GM23248 (cell line): ENCODE measurements around the gene SLC2A5.

Experiments used
- EZH2 ChIP-seq: fragments of 200-600 bp; sonication (generic); IDR thresholded peaks from 2 replicates; pipeline ENCODE4 v1.6.1; 2018; ENCODE audit warnings: antibody characterized with exemption, mild to moderate bottlenecking; ENCODE audit not compliant: insufficient read depth, poor library complexity, severe bottlenecking
- EZH2phosphoT487 ChIP-seq: fragments of 200-600 bp; sonication (generic); IDR thresholded peaks from 2 replicates; pipeline ENCODE4 v1.6.1; 2018; ENCODE audit warnings: antibody characterized with exemption, moderate library complexity, mild to moderate bottlenecking, low read depth; ENCODE audit not compliant: insufficient read depth

DNA sequence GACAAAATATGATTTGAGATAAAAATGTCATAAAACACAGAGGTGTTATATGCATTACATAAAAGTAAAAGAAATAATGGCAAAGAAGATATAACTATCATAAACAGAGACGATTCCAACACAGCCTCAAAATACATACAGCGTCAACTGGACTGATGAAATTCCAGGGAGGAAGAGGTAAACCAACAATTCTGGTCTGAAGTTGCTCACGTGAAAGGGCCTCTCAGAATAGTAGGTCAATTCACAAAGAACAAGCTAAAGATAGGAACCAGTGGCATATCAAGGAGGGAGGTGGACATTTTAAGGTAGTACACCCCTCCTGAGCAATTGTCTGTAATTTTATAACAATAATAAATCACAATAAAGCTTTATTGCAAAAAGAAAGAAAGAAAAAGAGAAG is 18.6 kb downstream of the SLC2A5 start:
- TF ChIP-seq EZH2: no peak
- no peak for TF ChIP-seq EZH2phosphoT487
